HL-60 (cell line): ENCODE data around the gene HK1.

Experiments
- DNase-seq, 2 experiments: peaks; one replicate each; pipeline ENCODE4 v3.0.0-alpha.2; 2010 to 2020; ENCODE audit warnings: low read depth in 1 of 2, low spot score in 1 of 2
- H3K27ac ChIP-seq: fragments of 250-450 bp; sonication (Bioruptor Pico); replicated peaks from 2 replicates; pipeline ENCODE4 v1.5.1; 2020; ENCODE audit warnings: mild to moderate bottlenecking, moderate library complexity
- H3K27me3 ChIP-seq: fragments of 250-450 bp; sonication (Bioruptor Pico); 2 replicates; pipeline ENCODE4 v1.5.1; 2021; ENCODE audit warnings: mild to moderate bottlenecking, moderate library complexity; ENCODE audit not compliant: insufficient read depth, poor library complexity, severe bottlenecking
- H3K4me3 ChIP-seq: replicated peaks from 2 replicates; pipeline ENCODE4 v1.5.1; 2011; ENCODE audit warnings: mild to moderate bottlenecking, control low read depth, low read length; ENCODE audit not compliant: insufficient read depth
- GABPA ChIP-seq: IDR thresholded peaks from 2 replicates; pipeline ENCODE4 v1.6.1; 2012; ENCODE audit warnings: low read depth
- POLR2AphosphoS5 ChIP-seq: IDR thresholded peaks from 2 replicates; pipeline ENCODE4 v1.6.1; 2012; ENCODE audit warnings: low read depth
- SPI1 ChIP-seq: IDR thresholded peaks from 2 replicates; pipeline ENCODE4 v1.6.1; 2012; ENCODE audit warnings: low read depth, mild to moderate bottlenecking, borderline replicate concordance
- TF ChIP-seq, protein P1 (sequence below): IDR thresholded peaks from one replicate; pipeline ENCODE4 v1.5.1; 2011; ENCODE audit warnings: low read length, control low read depth, inconsistent platforms; ENCODE audit not compliant: insufficient read depth
- TF ChIP-seq, protein P2 (sequence below): IDR thresholded peaks from 2 replicates; pipeline ENCODE4 v1.6.1; 2012; ENCODE audit warnings: low read depth; ENCODE audit not compliant: insufficient replicate concordance

HK1 gene

DNA sequence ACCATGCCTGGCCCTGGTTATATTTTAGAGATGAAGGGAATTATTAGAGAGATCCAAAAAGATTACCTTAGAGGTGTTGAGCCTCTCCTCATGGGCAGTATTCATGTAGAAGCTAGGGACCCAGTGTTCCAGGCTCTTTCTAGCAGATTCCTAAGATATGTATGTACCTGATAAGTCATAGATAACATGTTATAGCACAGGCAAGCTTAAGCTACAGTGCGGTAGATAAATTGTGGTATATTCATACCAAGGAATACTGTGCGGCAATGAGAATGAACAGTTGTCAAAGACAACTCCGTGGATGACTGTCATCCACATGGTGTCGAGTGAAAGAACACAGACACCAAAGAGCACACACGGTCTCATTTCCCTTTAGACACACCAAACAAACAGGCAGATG, 85.4 kb downstream of the HK1 start:
- no peaks in the 10 kb centered on the region for H3K27me3 ChIP-seq
- TF ChIP-seq, protein P1, sequence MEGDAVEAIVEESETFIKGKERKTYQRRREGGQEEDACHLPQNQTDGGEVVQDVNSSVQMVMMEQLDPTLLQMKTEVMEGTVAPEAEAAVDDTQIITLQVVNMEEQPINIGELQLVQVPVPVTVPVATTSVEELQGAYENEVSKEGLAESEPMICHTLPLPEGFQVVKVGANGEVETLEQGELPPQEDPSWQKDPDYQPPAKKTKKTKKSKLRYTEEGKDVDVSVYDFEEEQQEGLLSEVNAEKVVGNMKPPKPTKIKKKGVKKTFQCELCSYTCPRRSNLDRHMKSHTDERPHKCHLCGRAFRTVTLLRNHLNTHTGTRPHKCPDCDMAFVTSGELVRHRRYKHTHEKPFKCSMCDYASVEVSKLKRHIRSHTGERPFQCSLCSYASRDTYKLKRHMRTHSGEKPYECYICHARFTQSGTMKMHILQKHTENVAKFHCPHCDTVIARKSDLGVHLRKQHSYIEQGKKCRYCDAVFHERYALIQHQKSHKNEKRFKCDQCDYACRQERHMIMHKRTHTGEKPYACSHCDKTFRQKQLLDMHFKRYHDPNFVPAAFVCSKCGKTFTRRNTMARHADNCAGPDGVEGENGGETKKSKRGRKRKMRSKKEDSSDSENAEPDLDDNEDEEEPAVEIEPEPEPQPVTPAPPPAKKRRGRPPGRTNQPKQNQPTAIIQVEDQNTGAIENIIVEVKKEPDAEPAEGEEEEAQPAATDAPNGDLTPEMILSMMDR, result no peak
- TF ChIP-seq, protein P2, sequence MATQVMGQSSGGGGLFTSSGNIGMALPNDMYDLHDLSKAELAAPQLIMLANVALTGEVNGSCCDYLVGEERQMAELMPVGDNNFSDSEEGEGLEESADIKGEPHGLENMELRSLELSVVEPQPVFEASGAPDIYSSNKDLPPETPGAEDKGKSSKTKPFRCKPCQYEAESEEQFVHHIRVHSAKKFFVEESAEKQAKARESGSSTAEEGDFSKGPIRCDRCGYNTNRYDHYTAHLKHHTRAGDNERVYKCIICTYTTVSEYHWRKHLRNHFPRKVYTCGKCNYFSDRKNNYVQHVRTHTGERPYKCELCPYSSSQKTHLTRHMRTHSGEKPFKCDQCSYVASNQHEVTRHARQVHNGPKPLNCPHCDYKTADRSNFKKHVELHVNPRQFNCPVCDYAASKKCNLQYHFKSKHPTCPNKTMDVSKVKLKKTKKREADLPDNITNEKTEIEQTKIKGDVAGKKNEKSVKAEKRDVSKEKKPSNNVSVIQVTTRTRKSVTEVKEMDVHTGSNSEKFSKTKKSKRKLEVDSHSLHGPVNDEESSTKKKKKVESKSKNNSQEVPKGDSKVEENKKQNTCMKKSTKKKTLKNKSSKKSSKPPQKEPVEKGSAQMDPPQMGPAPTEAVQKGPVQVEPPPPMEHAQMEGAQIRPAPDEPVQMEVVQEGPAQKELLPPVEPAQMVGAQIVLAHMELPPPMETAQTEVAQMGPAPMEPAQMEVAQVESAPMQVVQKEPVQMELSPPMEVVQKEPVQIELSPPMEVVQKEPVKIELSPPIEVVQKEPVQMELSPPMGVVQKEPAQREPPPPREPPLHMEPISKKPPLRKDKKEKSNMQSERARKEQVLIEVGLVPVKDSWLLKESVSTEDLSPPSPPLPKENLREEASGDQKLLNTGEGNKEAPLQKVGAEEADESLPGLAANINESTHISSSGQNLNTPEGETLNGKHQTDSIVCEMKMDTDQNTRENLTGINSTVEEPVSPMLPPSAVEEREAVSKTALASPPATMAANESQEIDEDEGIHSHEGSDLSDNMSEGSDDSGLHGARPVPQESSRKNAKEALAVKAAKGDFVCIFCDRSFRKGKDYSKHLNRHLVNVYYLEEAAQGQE, result no peak
- TF ChIP-seq POLR2AphosphoS5 (no peak), GABPA (no peak), SPI1 (no peak)
- no peak overlapping the region for H3K27ac ChIP-seq

GRCh38 chr10:69364232-69364940, 86.1 kb downstream of the HK1 start:
- Histone ChIP-seq H3K27me3 (no peaks in the 10 kb centered on the region), H3K4me3 (no peak overlapping the region)
- no peak for DNase-seq

More for the DNA sequence above, 85.4 kb downstream of the HK1 start:
- no peak overlapping the region for H3K4me3 ChIP-seq
- DNase-seq, result no peak

GRCh38 chr10:69366738-69367137, 88.4 kb downstream of the HK1 start:
- Histone ChIP-seq H3K4me3 (no peak overlapping the region), H3K27me3 (no peaks in the 10 kb centered on the region), H3K27ac (no peak overlapping the region)
- DNase-seq, result no peak
- TF ChIP-seq, protein P1, result no peak
- TF ChIP-seq POLR2AphosphoS5 (no peak), SPI1 (no peak), GABPA (no peak)
- TF ChIP-seq, protein P2, result no peak

More at GRCh38 chr10:69364232-69364940, 86.1 kb downstream of the HK1 start:
- no peak for TF ChIP-seq SPI1
- TF ChIP-seq, protein P1, result no peak
- no peak for TF ChIP-seq POLR2AphosphoS5
- no peak overlapping the region for H3K27ac ChIP-seq

GRCh38 chr10:69367469-69367868, 89.2 kb downstream of the HK1 start:
- TF ChIP-seq POLR2AphosphoS5, result no peak
- TF ChIP-seq, protein P2, result no peak
- TF ChIP-seq, protein P1, result no peak
- no peak for TF ChIP-seq GABPA
- no peak for TF ChIP-seq SPI1

More at GRCh38 chr10:69367469-69367868, 89.2 kb downstream of the HK1 start:
- Histone ChIP-seq H3K27me3 (no peaks in the 10 kb centered on the region), H3K27ac (no peak overlapping the region), H3K4me3 (no peak overlapping the region)
- no peak for DNase-seq
